ENCODE results near the gene SLC35E2B. TPM values are rescaled to one million over a fixed set of nuclear protein-coding genes. Genes with fewer than 3 reads are reported as not detected.

Gene SLC35E2B
- total and polyA plus RNA-seq, 2 of the 13 experiments (the other 11 are each of a cell fraction or from before 2014, with no cell fraction given) = 14.1 to 19.7 TPM

GRCh38 chr1:1615256-1616044 lies 77.1 kb downstream of the SLC35E2B start, which contains the start of gene MIB2 (continued):
- TF ChIP-seq IRF1 (CRISPR knock-in tag; IDR thresholded peaks at IDR 0.05; ENCODE audit: low read depth) (0 out of 2 replicates have a peak, but pooled peaks have one; percentile 36), YY1 (IDR thresholded peaks at IDR 0.05; ENCODE audit: insufficient read depth, insufficient replicate concordance, low read depth, low read length) (peak; percentile 69), RARG (CRISPR knock-in tag; IDR thresholded peaks at IDR 0.05; ENCODE audit: low read depth) (no peak), ZNF235 (CRISPR knock-in tag; IDR thresholded peaks at IDR 0.05; ENCODE audit: borderline replicate concordance) (peak; percentile 92), ZNF570 (CRISPR knock-in tag; IDR thresholded peaks at IDR 0.05; ENCODE audit: borderline replicate concordance) (0 out of 2 replicates have a peak, but pooled peaks have one; percentile 35), HOXD1 (CRISPR knock-in tag; IDR thresholded peaks at IDR 0.05) (peak; percentile 76), MED8 (CRISPR knock-in tag; IDR thresholded peaks at IDR 0.05; ENCODE audit: insufficient replicate concordance) (peak; percentile 43), TCF7 (IDR thresholded peaks at IDR 0.05; ENCODE audit: low read depth) (no peak), ZNF24 (IDR thresholded peaks at IDR 0.05) (no peak), ZNF766 (CRISPR knock-in tag; IDR thresholded peaks at IDR 0.05; ENCODE audit: borderline replicate concordance) (no peak), IKZF4 (CRISPR knock-in tag; IDR thresholded peaks at IDR 0.05; ENCODE audit: borderline replicate concordance, low read depth, not compliant biosample characterization) (peak; percentile 84), ZNF660 (CRISPR knock-in tag; IDR thresholded peaks at IDR 0.05; ENCODE audit: borderline replicate concordance, low read depth) (no peak), NFAT5 (CRISPR knock-in tag; IDR thresholded peaks at IDR 0.05) (peak; percentile 25; the same call in 1 of the 2 replicates)
- TF ChIP-seq, protein P1, sequence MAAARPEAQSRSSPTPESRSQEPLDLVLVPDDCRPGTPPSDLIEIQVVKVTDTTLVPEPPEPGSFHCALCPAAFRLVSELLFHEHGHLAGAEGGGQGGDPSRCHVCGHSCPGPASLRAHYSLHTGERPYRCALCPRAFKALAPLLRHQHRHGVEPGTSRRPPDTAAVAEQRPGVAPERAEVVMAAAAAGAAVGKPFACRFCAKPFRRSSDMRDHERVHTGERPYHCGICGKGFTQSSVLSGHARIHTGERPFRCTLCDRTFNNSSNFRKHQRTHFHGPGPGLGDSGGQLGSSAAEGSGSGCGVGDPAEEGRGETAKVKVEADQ (CRISPR knock-in tag; IDR thresholded peaks at IDR 0.05; ENCODE audit: borderline replicate concordance) = no peak
- TF ChIP-seq, protein P2, sequence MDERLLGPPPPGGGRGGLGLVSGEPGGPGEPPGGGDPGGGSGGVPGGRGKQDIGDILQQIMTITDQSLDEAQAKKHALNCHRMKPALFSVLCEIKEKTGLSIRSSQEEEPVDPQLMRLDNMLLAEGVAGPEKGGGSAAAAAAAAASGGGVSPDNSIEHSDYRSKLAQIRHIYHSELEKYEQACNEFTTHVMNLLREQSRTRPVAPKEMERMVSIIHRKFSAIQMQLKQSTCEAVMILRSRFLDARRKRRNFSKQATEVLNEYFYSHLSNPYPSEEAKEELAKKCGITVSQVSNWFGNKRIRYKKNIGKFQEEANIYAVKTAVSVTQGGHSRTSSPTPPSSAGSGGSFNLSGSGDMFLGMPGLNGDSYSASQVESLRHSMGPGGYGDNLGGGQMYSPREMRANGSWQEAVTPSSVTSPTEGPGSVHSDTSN (CRISPR knock-in tag; IDR thresholded peaks at IDR 0.05) = no peak
- TF ChIP-seq, protein P3, sequence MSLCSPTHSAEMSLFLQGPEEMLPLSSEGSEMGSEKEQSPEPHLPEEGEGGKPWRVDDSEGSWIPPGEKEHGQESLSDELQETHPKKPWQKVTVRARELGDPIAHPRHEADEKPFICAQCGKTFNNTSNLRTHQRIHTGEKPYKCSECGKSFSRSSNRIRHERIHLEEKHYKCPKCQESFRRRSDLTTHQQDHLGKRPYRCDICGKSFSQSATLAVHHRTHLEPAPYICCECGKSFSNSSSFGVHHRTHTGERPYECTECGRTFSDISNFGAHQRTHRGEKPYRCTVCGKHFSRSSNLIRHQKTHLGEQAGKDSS (CRISPR knock-in tag; IDR thresholded peaks at IDR 0.05; ENCODE audit: borderline replicate concordance, low read depth) = no peak; the same call in 1 of the 2 replicates

All from HepG2 (cell line).